ENCODE results near the gene ZNF532.

The ZNF532 gene

DNA sequence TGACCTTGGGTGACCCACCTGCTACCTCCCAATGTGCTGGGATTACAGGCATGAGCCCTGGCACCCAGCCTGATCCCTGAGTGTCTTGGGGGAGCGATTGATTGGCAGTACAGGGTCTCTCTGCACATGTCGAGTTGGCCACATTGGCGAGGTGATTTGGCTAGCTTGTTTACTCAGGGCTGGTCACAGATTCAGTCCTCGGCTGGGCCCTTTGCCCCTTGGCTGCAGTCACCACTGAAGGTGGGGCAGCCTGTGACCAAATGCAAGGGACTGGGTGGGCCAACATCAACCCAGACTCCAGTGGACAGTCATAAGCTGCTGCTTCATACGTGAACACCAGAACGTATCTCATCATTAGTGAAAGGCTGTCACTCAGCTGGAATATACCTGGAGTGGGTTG, 114.9 kb downstream of the ZNF532 start:
- Histone ChIP-seq H2AFZ (ENCODE audit: low read depth, low read length) (no peak overlapping the region), H3K79me2 (ENCODE audit: low read length) (peaks cover 35% of the 10 kb centered on the region), H3K27me3 (ENCODE audit: low read depth, low read length) (no peaks in the 10 kb centered on the region), H3K4me2 (ENCODE audit: low read length) (no peak overlapping the region), H3K9me3 (ENCODE audit: insufficient read depth, low read length) (no peaks in the 10 kb centered on the region), H3K4me1 (ENCODE audit: low read length) (peaks cover 68% of the 10 kb centered on the region), H3K36me3 (replicated peaks; ENCODE audit: low read depth, low read length) (peaks cover 47% of the 10 kb centered on the region), H3K27ac (ENCODE audit: low read length) (no peak overlapping the region), H3K4me3 (ENCODE audit: low read length) (no peak overlapping the region), H3K9ac (ENCODE audit: low read length) (no peak overlapping the region), H4K20me1 (ENCODE audit: insufficient read depth, low read length) (no peaks in the 10 kb centered on the region)
- TF ChIP-seq EZH2phosphoT487 (IDR thresholded peaks at IDR 0.05; ENCODE audit: low read depth), result no peak
- TF ChIP-seq, protein P1, sequence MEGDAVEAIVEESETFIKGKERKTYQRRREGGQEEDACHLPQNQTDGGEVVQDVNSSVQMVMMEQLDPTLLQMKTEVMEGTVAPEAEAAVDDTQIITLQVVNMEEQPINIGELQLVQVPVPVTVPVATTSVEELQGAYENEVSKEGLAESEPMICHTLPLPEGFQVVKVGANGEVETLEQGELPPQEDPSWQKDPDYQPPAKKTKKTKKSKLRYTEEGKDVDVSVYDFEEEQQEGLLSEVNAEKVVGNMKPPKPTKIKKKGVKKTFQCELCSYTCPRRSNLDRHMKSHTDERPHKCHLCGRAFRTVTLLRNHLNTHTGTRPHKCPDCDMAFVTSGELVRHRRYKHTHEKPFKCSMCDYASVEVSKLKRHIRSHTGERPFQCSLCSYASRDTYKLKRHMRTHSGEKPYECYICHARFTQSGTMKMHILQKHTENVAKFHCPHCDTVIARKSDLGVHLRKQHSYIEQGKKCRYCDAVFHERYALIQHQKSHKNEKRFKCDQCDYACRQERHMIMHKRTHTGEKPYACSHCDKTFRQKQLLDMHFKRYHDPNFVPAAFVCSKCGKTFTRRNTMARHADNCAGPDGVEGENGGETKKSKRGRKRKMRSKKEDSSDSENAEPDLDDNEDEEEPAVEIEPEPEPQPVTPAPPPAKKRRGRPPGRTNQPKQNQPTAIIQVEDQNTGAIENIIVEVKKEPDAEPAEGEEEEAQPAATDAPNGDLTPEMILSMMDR (IDR thresholded peaks at IDR 0.05; ENCODE audit: low read depth, low read length), result no peak

DNA sequence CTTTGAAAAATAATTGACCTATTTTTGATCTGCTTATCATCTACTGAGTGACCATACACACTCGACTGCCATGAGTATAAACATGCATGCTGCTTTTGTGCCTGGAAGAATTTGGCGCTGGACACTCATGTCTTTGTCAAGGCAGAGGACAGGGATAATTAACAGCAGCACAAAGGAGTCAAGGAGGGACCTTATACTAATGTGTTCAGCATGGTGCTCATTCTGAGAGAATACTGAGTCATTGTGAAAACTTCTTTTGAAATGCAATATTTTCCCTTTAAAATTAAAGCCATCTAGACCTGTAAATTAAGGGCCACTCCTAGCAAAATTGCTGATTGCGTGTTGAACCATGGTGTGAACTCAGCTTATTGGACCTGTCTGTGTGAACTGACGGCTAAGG, 116.3 kb downstream of the ZNF532 start:
- Histone ChIP-seq H4K20me1 (ENCODE audit: insufficient read depth, low read length) (no peaks in the 10 kb centered on the region), H3K4me1 (ENCODE audit: low read length) (peaks cover 54% of the 10 kb centered on the region), H3K9ac (ENCODE audit: low read length) (peak overlapping the region; percentile 51), H2AFZ (ENCODE audit: low read depth, low read length) (no peak overlapping the region), H3K79me2 (ENCODE audit: low read length) (peaks cover 31% of the 10 kb centered on the region), H3K36me3 (replicated peaks; ENCODE audit: low read depth, low read length) (peaks cover 45% of the 10 kb centered on the region), H3K4me2 (ENCODE audit: low read length) (peak overlapping the region; percentile 56), H3K27ac (ENCODE audit: low read length) (peak overlapping the region; percentile 67), H3K27me3 (ENCODE audit: low read depth, low read length) (no peaks in the 10 kb centered on the region), H3K4me3 (ENCODE audit: low read length) (peak overlapping the region; percentile 13), H3K9me3 (ENCODE audit: insufficient read depth, low read length) (no peaks in the 10 kb centered on the region)
- no peak for TF ChIP-seq EZH2phosphoT487 (IDR thresholded peaks at IDR 0.05; ENCODE audit: low read depth)
- TF ChIP-seq, protein P1 (IDR thresholded peaks at IDR 0.05; ENCODE audit: low read depth, low read length), result no peak

DNA sequence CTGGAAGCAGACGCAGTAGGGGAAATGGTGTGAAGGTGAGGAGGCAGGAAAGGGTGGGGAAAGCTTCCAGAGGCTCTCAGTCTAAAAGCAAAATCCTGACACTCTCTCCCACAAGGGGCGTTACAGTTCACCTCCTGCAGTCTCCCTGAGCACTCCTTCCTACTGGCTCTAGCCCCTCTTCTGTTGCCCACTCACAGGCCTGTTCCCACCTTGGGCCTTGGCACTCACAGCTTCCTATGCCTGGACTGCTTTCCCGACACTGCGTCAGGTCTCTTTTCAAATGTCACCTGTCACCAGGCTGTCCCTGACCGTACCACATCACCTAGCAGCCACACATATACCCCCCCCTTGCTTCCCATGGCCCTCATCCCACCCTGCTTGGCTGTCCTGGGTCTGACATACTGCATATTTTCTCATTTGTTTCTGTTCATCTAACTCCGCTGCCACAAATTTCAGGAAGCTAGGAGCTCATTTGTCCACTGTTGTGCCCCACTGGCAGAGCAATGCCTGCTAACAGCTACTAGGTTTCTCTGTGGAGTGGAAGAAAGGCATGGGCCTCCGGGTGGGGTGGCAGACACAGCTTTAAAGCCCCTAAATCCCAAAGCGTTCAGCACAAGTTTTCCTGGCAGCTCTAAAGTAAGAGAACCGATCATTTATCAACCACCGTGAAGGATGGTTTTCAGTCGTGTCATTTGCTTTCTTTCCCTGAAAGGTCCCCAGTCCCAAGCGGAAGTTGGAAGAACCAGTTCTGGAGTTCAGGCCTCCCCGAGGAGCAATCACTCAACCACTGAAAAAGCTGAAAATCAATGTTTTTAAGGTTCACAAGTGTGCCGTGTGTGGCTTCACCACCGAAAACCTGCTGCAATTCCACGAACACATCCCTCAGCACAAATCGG, 118.8 kb downstream of the ZNF532 start:
- Histone ChIP-seq H3K9me3 (ENCODE audit: insufficient read depth, low read length) (peaks cover 7% of the 10 kb centered on the region; the same call in 1 of the 2 replicates), H4K20me1 (ENCODE audit: insufficient read depth, low read length) (no peaks in the 10 kb centered on the region), H3K36me3 (replicated peaks; ENCODE audit: low read depth, low read length) (peaks cover 57% of the 10 kb centered on the region), H3K9ac (ENCODE audit: low read length) (no peak overlapping the region), H3K4me2 (ENCODE audit: low read length) (no peak overlapping the region), H2AFZ (ENCODE audit: low read depth, low read length) (no peak overlapping the region), H3K79me2 (ENCODE audit: low read length) (peaks cover 14% of the 10 kb centered on the region), H3K4me3 (ENCODE audit: low read length) (no peak overlapping the region), H3K27me3 (ENCODE audit: low read depth, low read length) (no peaks in the 10 kb centered on the region), H3K27ac (ENCODE audit: low read length) (no peak overlapping the region), H3K4me1 (ENCODE audit: low read length) (peaks cover 29% of the 10 kb centered on the region)
- TF ChIP-seq EZH2phosphoT487 (IDR thresholded peaks at IDR 0.05; ENCODE audit: low read depth), result no peak
- TF ChIP-seq, protein P1 (IDR thresholded peaks at IDR 0.05; ENCODE audit: low read depth, low read length), result no peak

DNA sequence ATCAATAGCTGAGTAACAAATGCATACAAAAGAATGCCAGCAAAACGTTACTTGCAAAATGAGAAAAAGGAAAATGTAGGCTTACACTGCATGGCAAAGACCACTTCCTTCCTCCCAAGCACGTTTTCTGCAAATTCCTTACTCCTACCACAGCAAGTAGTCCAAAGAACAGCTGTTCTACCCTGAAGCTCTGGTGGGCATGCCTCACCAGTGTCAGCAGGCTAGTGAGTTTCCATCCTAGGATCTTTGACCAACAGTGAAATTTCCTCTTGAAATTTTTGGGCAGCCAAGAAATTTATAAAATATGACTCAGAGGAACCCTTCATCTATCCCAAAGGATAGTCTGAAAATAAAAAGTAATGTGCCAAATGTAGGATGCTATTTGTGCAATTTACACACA, 123.9 kb downstream of the ZNF532 start:
- no peak overlapping the region for H2AFZ ChIP-seq (ENCODE audit: low read depth, low read length)

More for the DNA sequence above, 123.9 kb downstream of the ZNF532 start:
- H3K9me3 ChIP-seq (ENCODE audit: insufficient read depth, low read length), result peaks cover 26% of the 10 kb centered on the region; the same call in 1 of the 2 replicates
- H4K20me1 ChIP-seq (ENCODE audit: insufficient read depth, low read length), result no peaks in the 10 kb centered on the region
- peaks cover 44% of the 10 kb centered on the region for H3K4me1 ChIP-seq (ENCODE audit: low read length)
- TF ChIP-seq, protein P1 (IDR thresholded peaks at IDR 0.05; ENCODE audit: low read depth, low read length), result no peak
- TF ChIP-seq EZH2phosphoT487 (IDR thresholded peaks at IDR 0.05; ENCODE audit: low read depth), result no peak
- peaks cover 40% of the 10 kb centered on the region for H3K36me3 ChIP-seq (replicated peaks; ENCODE audit: low read depth, low read length)
- no peak overlapping the region for H3K9ac ChIP-seq (ENCODE audit: low read length)
- no peaks in the 10 kb centered on the region for H3K27me3 ChIP-seq (ENCODE audit: low read depth, low read length)
- H3K4me3 ChIP-seq (ENCODE audit: low read length), result no peak overlapping the region
- no peaks in the 10 kb centered on the region for H3K79me2 ChIP-seq (ENCODE audit: low read length)
- no peak overlapping the region for H3K27ac ChIP-seq (ENCODE audit: low read length)
- H3K4me2 ChIP-seq (ENCODE audit: low read length), result no peak overlapping the region

Measured in OCI-LY3 (cell line).